Heart right ventricle (tissue), 16 donors: ENCODE measurements around the gene PAFAH2. TPM values are rescaled to one million over a fixed set of nuclear protein-coding genes. Genes with fewer than 3 reads are reported as not detected.
A peak's percentile ranks its signal among the peaks of the same experiment; 100 is the strongest.

Experiments
- ATAC-seq, 8 donors: fragments of 200-7000 bp; cut with Tn5 transposase; one replicate each; pipeline ENCODE4 v1.9.1; 2020; ENCODE audit warnings: mild to moderate bottlenecking in 8 of 8, moderate library complexity in 8 of 8, moderate number of reproducible peaks in 1 of 8
- DNase-seq, 2 donors: peaks; one replicate each; pipeline ENCODE4 v3.0.0-alpha.2; 2020
- H3K27ac ChIP-seq, 10 donors: fragments of 200-600 bp; sonication (generic) in 2 of 10; one replicate each; pipeline versions ENCODE4 v1.5.0 to v1.8.0; 2020 to 2022; ENCODE audit warnings: mild to moderate bottlenecking in 3 of 10
- H3K27me3 ChIP-seq, 7 donors: fragments of 200-600 bp; one replicate each; pipeline ENCODE4 v1.8.0; 2021 to 2022; ENCODE audit warnings: mild to moderate bottlenecking in 2 of 7
- H3K36me3 ChIP-seq, 9 donors: fragments of 200-600 bp; sonication (generic) in 1 of 9; one replicate each; pipeline versions ENCODE4 v1.5.0 to v1.8.0; 2020 to 2022; ENCODE audit warnings: mild to moderate bottlenecking in 2 of 9
- H3K4me1 ChIP-seq, 9 donors: fragments of 200-600 bp; sonication (generic) in 1 of 9; one replicate each; pipeline versions ENCODE4 v1.5.0 to v1.8.0; 2020 to 2022; ENCODE audit warnings: mild to moderate bottlenecking in 4 of 9
- H3K4me3 ChIP-seq, 10 donors: fragments of 200-600 bp; sonication (generic) in 2 of 10; one replicate each; pipeline versions ENCODE4 v1.5.0 to v1.8.0; 2020 to 2022; ENCODE audit warnings: mild to moderate bottlenecking in 7 of 10, moderate library complexity in 2 of 10
- H3K9me3 ChIP-seq, 11 donors: fragments of 200-600 bp in 10 of 11; sonication (generic) in 2 of 11; one replicate each; pipeline versions ENCODE4 v1.5.0 to v1.8.0; 2013 to 2022; ENCODE audit warnings: mild to moderate bottlenecking in 2 of 11, control low read depth in 1 of 11, moderate library complexity in 1 of 11
- CTCF ChIP-seq, 9 donors: fragments of 200-600 bp; sonication (generic) in 2 of 9; IDR thresholded peaks; one replicate each; pipeline versions ENCODE4 v1.5.0 to v1.8.0; 2021 to 2022; ENCODE audit warnings: antibody characterized with exemption in 9 of 9, mild to moderate bottlenecking in 5 of 9, moderate library complexity in 1 of 9
- WGBS, 2 donors: extraction: QIAGEN DNeasy Blood & Tissue Kit; methylation state at CpG; one replicate each; pipeline ENCODE4 v1.1.7; 2013; ENCODE audit warnings: inconsistent platforms in 1 of 2; 5-methylcytosine and 5-hydroxymethylcytosine counted together
- intact Hi-C, 10 donors: fragments of 100-400 bp; cut with DNase I; formaldehyde crosslinking; loops; one replicate each; pipeline versions ENCODE4 v1.11.1 to v1.14.2; 2022
- polyA plus RNA-seq, 2 donors: library from polyadenylated mRNA; stranded (reverse); fragments of 200-250 nt; gene quantifications; one replicate each; pipeline ENCODE4 v1.2.3, GENCODE V29; 2013
- total RNA-seq, 10 donors: library from RNA; stranded (reverse); fragmentation: NEBNext Ultra II Directional in 3 of 10; extraction: Animal tissue kit (Norgen Biotek cat#: 25700) in 3 of 10; gene quantifications; one replicate each; pipeline versions ENCODE4 v1.2.1 to v1.2.4, GENCODE V29; 2021 to 2023
- donor health status: Arrhythmogenic right ventricular cardiomyopathy.
- donor health status: ischemic (EF 13 %, LVEDD 7.1; RV severe dilation, severe dysfunction).
- donor health status: healthy with polysubstance abuse.
- donor health status: DM: no; HTN: yes; CAD: no.
- donor health status: DM: no; HTN: no; CAD: no.
- donor health status: ischemic (EF 25% LVEDD 6.9; RV normal size, moderate dysfunction).
- donor health status: ischemic (EF 25% LVEDD 5.7; RV mildly dilated, moderate dysfunction).
- donor health status: healthy.
- donor health status: DM: yes; HTN: yes; CAD: no.
- donor health status: Ischemic cardiomyopathy.
- donor health status: ischemic (EF 35%, LVEDD 5.7; RV mildly dilated, moderate dysfunction).
- donor health status: nonischemic (EF 11% LVEDD 7.7; RV severe dilation, severe dysfunction).
- donor health status: DM: yes; HTN: yes; CAD: no.
- donor health status: PGD.
- donor health status: ischemic (EF 29% LVEDD 5.4; RV normal size, mild dysfunction).
- donor health status: nonischemic (EF 23%, LVEDD 6.1; RV moderate dilation, normal function).

Gene PAFAH2
- total and polyA plus RNA-seq, 12 donors, result 3.4 to 19.3 (median 10.5) TPM

- intact Hi-C loops, result no loop called here
Observed at GRCh38 chr1:26006710-26007109, 8.8 kb upstream of the PAFAH2 start.

DNA sequence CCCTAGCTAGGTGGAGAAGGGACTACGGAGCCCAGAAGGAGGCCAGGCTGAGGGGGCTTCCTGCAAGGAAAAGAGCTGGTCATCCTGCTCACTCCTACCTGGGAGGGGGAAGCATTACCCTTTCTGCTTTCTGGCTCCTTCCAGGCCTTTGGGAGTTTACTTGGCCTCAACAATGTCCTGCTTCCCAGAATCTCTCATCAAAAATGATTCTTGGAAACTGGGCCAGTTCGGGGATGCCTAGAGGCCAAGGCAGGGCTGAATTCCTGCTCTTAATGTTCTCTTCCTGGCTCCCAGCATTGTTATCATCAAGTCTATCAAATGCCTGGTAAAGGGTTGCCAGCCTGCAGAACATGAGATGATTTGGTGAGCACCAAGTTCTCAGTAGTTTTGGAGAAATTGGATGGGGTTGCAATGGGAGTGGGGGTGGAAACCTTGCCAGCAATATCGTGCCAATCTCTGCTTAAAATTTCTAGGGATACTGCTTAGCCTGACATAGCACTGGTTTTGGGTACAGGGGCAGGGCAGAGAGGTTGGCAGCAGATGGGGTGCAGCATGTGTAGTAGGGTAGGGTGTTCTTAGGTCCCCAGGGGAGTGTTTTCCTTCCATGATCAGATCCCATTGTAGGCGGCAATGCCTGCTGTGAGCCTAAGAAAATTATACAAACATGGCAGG, 7.7 kb upstream of the PAFAH2 start:
- no peaks in the 10 kb centered on the region for H3K9me3 ChIP-seq
- no peak overlapping the region for H3K4me3 ChIP-seq
- no peaks in the 10 kb centered on the region for H3K27me3 ChIP-seq
- TF ChIP-seq CTCF (IDR thresholded peaks at IDR 0.05), result no peak
- 59 to 70% methylated on average over 4 of the region's 4 CpGs for WGBS, 2 donors
- DNase-seq (no peak), ATAC-seq (peak in 1 of 8 donors; percentile 20)
- H3K36me3 ChIP-seq, result peaks cover 0 to 9% (median 0%) of the 10 kb centered on the region in 9 donors
- peaks cover 0 to 9% (median 0%) of the 10 kb centered on the region in 9 donors for H3K4me1 ChIP-seq
- no peak overlapping the region for H3K27ac ChIP-seq
- intact Hi-C loops, result no loop called here

More at GRCh38 chr1:26006710-26007109, 8.8 kb upstream of the PAFAH2 start:
- H3K36me3 ChIP-seq, result peaks cover 0 to 9% (median 0%) of the 10 kb centered on the region in 9 donors
- no peak overlapping the region for H3K4me3 ChIP-seq
- TF ChIP-seq CTCF (IDR thresholded peaks at IDR 0.05), result no peak
- DNase-seq, result no peak
- H3K27ac ChIP-seq, result no peak overlapping the region
- no peak for ATAC-seq
- peaks cover 0 to 9% (median 0%) of the 10 kb centered on the region in 9 donors for H3K4me1 ChIP-seq
- no peaks in the 10 kb centered on the region for H3K9me3 ChIP-seq
- 91 to 95% methylated on average over 16 of the region's 16 CpGs for WGBS, 2 donors
- no peaks in the 10 kb centered on the region for H3K27me3 ChIP-seq

DNA sequence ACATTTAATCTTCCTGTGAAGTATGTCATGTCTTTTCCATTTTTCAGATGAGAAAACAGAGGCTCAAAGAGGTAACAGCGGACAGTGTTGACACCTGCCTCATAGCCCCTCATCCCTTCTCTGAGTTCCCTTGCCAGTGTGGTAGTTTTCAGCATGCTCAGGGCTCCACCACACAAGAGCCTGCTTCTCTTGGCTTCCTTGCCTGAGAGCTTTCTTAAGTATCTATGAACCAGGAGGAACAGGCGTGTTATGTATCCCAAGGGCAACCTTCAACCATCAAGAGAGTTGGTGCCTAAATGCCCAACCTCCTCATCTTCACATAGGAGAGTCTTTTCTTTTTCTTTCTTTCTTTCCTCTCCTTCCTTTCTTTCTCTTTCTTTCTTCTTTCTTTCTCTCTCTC, 5.9 kb upstream of the PAFAH2 start:
- H3K9me3 ChIP-seq, result no peaks in the 10 kb centered on the region
- H3K4me3 ChIP-seq, result no peak overlapping the region
- H3K4me1 ChIP-seq, result peaks cover 0 to 9% (median 1%) of the 10 kb centered on the region in 9 donors
- DNase-seq, result no peak
- no peak overlapping the region for H3K27ac ChIP-seq
- intact Hi-C loops, result no loop called here
- no peak for ATAC-seq
- 85 to 88% methylated on average over 2 of the region's 2 CpGs for WGBS, 2 donors
- TF ChIP-seq CTCF (IDR thresholded peaks at IDR 0.05), result no peak
- H3K36me3 ChIP-seq, result peaks cover 0 to 9% (median 0%) of the 10 kb centered on the region in 9 donors
- H3K27me3 ChIP-seq, result no peaks in the 10 kb centered on the region

DNA sequence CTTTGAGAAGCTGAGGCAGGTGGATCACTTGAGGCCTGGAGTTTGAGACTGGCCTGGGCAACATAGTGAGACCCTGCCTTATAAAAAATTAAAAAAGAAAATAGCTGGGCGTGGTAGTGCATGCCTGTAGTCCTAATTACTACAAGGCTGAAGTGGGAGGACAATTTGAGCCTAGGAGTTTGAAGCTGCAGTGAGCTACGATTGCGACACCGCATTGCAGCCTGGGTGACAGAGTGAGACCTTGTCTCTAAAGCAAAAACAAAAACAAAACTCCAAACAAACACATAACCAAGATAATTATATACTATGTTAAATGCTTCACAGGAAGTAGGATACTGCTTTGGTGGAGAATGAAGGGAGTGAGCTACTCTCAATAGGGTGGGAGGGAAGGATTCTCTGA, 5.4 kb upstream of the PAFAH2 start:
- H3K27ac ChIP-seq, result no peak overlapping the region
- H3K9me3 ChIP-seq, result no peaks in the 10 kb centered on the region
- DNase-seq, result no peak
- no peak for ATAC-seq
- peaks cover 0 to 9% (median 0%) of the 10 kb centered on the region in 9 donors for H3K36me3 ChIP-seq
- no peak for TF ChIP-seq CTCF (IDR thresholded peaks at IDR 0.05)
- no peak overlapping the region for H3K4me3 ChIP-seq
- intact Hi-C loops, result no loop called here
- H3K4me1 ChIP-seq, result peaks cover 0 to 14% (median 6%) of the 10 kb centered on the region in 9 donors
- WGBS, 2 donors, result 90 to 93% methylated on average over 4 of the region's 4 CpGs
- H3K27me3 ChIP-seq, result no peaks in the 10 kb centered on the region
